Measurements from ENCODE around the gene MMP2.

The MMP2 gene

DNA sequence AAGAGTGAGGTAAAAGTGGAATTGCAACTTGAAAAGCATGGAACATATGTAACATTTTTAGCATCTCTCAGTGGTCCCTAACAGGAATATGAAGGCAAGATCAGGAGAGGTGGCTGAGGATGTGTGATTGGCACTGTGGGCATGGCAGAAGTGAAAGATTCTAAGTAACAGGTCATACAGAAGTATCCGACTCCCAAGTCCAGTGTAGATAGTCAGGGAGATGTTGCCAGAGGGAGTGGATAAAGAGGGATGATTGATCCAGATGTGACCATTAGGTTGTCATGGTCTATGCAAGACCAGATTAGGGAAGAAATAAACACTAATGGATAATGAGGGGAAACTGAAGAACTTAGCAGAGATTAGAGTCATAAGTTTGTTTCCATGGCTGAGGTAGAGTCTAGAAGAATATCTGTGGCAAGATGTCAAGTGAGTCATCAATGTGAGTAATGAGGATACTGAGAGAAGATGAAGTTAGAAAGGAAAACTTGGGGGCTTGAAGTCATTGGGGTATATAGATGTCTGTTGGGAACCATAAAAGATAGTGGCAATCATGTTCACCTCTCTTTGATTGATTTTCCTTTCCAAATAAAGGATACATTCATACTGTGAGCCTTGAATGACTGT is 63.6 kb downstream of the MMP2 start:
- H3K4me3 ChIP-seq (ENCODE audit: low read depth, low read length), result no peak overlapping the region
- TF ChIP-seq CTCF (IDR thresholded peaks at IDR 0.05; ENCODE audit: control insufficient read depth, extremely low read depth, insufficient read depth), result no peak
- DNase-seq (ENCODE audit: low read depth), result no peak

DNA sequence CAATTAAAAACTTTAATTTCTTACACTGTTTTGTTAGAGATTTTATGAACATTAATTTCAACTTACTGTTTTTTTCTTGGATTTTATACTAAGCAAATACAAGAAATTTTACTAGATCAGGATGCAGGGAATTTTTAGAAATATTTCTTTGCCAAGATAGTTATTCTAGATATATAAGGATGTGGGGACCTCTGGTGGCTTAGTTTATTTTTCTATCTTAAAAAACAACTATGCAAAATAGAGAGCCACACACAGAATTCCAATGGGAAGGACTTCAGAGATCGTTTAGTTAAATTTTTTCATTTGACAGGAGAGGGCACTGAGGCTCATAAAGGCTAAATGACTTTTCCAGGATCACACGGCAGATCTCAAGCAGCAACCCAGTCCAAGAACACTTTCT is 64.5 kb downstream of the MMP2 start:
- TF ChIP-seq CTCF (IDR thresholded peaks at IDR 0.05; ENCODE audit: control insufficient read depth, extremely low read depth, insufficient read depth), result peak; percentile 38; the same call in 1 of the 2 replicates
- peak; percentile 28 for DNase-seq (ENCODE audit: low read depth)
- no peak overlapping the region for H3K4me3 ChIP-seq (ENCODE audit: low read depth, low read length)

DNA sequence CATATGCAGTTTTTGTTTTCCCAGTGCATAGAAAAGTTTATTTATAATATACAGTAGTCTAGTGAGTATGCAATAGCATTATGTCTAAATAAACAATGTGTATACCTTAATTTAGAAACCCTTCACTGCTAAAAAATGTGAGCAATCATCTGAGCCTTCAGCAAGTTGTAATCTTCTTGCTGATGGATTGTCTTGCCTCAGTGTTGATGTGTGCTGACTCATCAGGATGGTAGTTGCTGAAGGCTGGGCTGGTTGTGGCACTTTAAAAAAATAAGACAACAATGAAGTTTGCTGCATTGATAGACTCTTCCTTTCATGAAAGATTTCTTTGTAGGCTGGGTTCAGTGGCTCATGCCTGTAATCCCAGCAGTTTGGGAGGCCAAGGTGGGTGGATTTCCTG is 73.6 kb downstream of the MMP2 start:
- TF ChIP-seq CTCF (IDR thresholded peaks at IDR 0.05; ENCODE audit: control insufficient read depth, extremely low read depth, insufficient read depth), result no peak
- H3K4me3 ChIP-seq (ENCODE audit: low read depth, low read length), result no peak overlapping the region
- no peak for DNase-seq (ENCODE audit: low read depth)

DNA sequence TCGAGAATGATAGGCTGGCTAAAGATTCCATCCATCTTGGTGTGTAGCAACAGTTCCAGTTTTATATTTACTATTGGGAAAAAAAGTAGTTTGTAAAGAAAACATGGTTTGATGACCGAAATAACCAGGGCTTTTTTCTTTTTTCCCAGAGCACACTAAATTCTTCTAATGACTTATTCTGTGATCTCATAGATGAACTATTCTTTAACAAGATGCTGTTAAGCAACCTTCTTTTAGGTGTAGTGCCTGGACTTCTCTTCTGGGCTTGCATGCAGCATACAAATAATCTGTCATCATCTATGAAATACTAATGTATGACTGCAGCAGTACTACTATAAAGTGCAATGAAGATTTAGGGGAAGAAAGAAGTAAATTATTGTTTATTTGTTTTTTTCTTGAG is 76.4 kb downstream of the MMP2 start:
- DNase-seq (ENCODE audit: low read depth), result no peak
- no peak for TF ChIP-seq CTCF (IDR thresholded peaks at IDR 0.05; ENCODE audit: control insufficient read depth, extremely low read depth, insufficient read depth)
- no peak overlapping the region for H3K4me3 ChIP-seq (ENCODE audit: low read depth, low read length)
